HEK293 (cell line): Measurements from ENCODE around the gene NTRK3.

Experiments
- CTCF ChIA-PET: fragments of 350-600 bp; formaldehyde crosslinking; extraction: SDS; loops from one replicate; lab custom pipeline; 2021; ENCODE audit warnings: antibody characterized with exemption; lab: Yijun Ruan, JAX
- POLR2A ChIA-PET: fragments of 300-600 bp; formaldehyde crosslinking; extraction: SDS; loops from one replicate; lab custom pipeline; 2020; ENCODE audit warnings: antibody characterized with exemption, inconsistent platforms; lab: Yijun Ruan, JAX
- H3K27ac ChIP-seq: fragments of 200-500 bp; sonication (Bioruptor generic); 2 replicates; pipeline ENCODE4 v1.5.1; 2014; ENCODE audit warnings: low read depth, low read length, control low read depth, inconsistent platforms; ENCODE audit errors: extremely low read depth
- H3K36me3 ChIP-seq, 2 experiments: fragments of 200-500 bp in 1 of 2; sonication (Bioruptor generic) in 1 of 2; 1 replicate in 1 of 2; 2 replicates in 1 of 2; pipeline ENCODE4 v1.5.1; 2014 to 2017; ENCODE audit warnings: inconsistent platforms in 2 of 2, low read length in 2 of 2; ENCODE audit not compliant: control insufficient read depth in 2 of 2, insufficient read depth in 1 of 2
- H3K4me1 ChIP-seq: fragments of 200-500 bp; sonication (Bioruptor generic); 2 replicates; pipeline ENCODE4 v1.5.1; 2014; ENCODE audit warnings: mild to moderate bottlenecking, low read length, inconsistent platforms; ENCODE audit not compliant: control insufficient read depth, insufficient read depth
- H3K4me3 ChIP-seq: 2 replicates; pipeline ENCODE4 v1.5.1; 2011; ENCODE audit warnings: low read depth, mild to moderate bottlenecking, control low read depth, low read length, moderate library complexity
- H3K9me3 ChIP-seq: fragments of 200-500 bp; sonication (Bioruptor generic); 2 replicates; pipeline ENCODE4 v1.5.1; 2014; ENCODE audit warnings: low read depth, low read length, inconsistent platforms; ENCODE audit not compliant: control insufficient read depth, insufficient read depth
- FEZF1 ChIP-seq: fragments of 450-650 bp; formaldehyde crosslinking; IDR thresholded peaks from 2 replicates; pipeline ENCODE4 v1.5.1; 2016; ENCODE audit warnings: missing biosample characterization, missing genetic modification characterization
- IKZF3 ChIP-seq: fragments of 450-650 bp; IDR thresholded peaks from 2 replicates; pipeline ENCODE4 v1.5.0; 2018; ENCODE audit warnings: missing biosample characterization, mild to moderate bottlenecking, missing genetic modification characterization, moderate library complexity
- KLF10 ChIP-seq: fragments of 450-650 bp; IDR thresholded peaks from 2 replicates; pipeline ENCODE4 v1.5.1; 2018; ENCODE audit warnings: missing biosample characterization, mild to moderate bottlenecking, missing genetic modification characterization
- KLF16 ChIP-seq: fragments of 450-650 bp; formaldehyde crosslinking; IDR thresholded peaks from 2 replicates; pipeline ENCODE4 v1.5.1; 2017; ENCODE audit warnings: missing biosample characterization, missing genetic modification characterization
- OSR2 ChIP-seq: fragments of 450-650 bp; formaldehyde crosslinking; IDR thresholded peaks from 2 replicates; pipeline ENCODE4 v1.5.1; 2016; ENCODE audit warnings: missing biosample characterization, missing genetic modification characterization
- PRDM1 ChIP-seq: fragments of 450-650 bp; formaldehyde crosslinking; IDR thresholded peaks from 2 replicates; pipeline ENCODE4; 2016; ENCODE audit warnings: missing biosample characterization, missing genetic modification characterization
- RBAK ChIP-seq: fragments of 450-650 bp; formaldehyde crosslinking; IDR thresholded peaks from 2 replicates; pipeline ENCODE4 v1.5.1; 2016; ENCODE audit warnings: missing biosample characterization, missing genetic modification characterization
- SP7 ChIP-seq: fragments of 450-650 bp; formaldehyde crosslinking; IDR thresholded peaks from 2 replicates; pipeline ENCODE4 v1.5.1; 2016; ENCODE audit warnings: missing biosample characterization, missing genetic modification characterization
- WT1 ChIP-seq: fragments of 450-650 bp; formaldehyde crosslinking; IDR thresholded peaks from 2 replicates; pipeline ENCODE4 v1.5.1; 2016; ENCODE audit warnings: missing biosample characterization, missing genetic modification characterization
- ZBTB48 ChIP-seq: fragments of 450-650 bp; formaldehyde crosslinking; IDR thresholded peaks from 2 replicates; pipeline ENCODE4 v1.5.1; 2016; ENCODE audit warnings: missing biosample characterization, missing genetic modification characterization
- ZFP3 ChIP-seq: fragments of 450-650 bp; formaldehyde crosslinking; IDR thresholded peaks from 2 replicates; pipeline ENCODE4 v1.5.1; 2016; ENCODE audit warnings: low read depth, missing biosample characterization, missing genetic modification characterization
- ZFP37 ChIP-seq: fragments of 450-650 bp; formaldehyde crosslinking; IDR thresholded peaks from 2 replicates; pipeline ENCODE4 v1.5.1; 2016; ENCODE audit warnings: missing biosample characterization, missing genetic modification characterization
- ZNF174 ChIP-seq: fragments of 450-650 bp; formaldehyde crosslinking; IDR thresholded peaks from 2 replicates; pipeline ENCODE4 v1.5.0; 2017; ENCODE audit warnings: missing biosample characterization, mild to moderate bottlenecking, missing genetic modification characterization
- ZNF175 ChIP-seq: fragments of 450-650 bp; formaldehyde crosslinking; IDR thresholded peaks from 2 replicates; pipeline ENCODE4 v1.5.1; 2016; ENCODE audit warnings: missing biosample characterization, missing genetic modification characterization
- ZNF19 ChIP-seq: fragments of 450-650 bp; formaldehyde crosslinking; IDR thresholded peaks from 2 replicates; pipeline ENCODE4; 2016; ENCODE audit warnings: missing biosample characterization, missing genetic modification characterization, low read depth
- ZNF221 ChIP-seq: fragments of 450-650 bp; formaldehyde crosslinking; IDR thresholded peaks from 2 replicates; pipeline ENCODE4 v1.5.1; 2017; ENCODE audit warnings: missing biosample characterization, missing genetic modification characterization, borderline replicate concordance
- ZNF223 ChIP-seq: fragments of 450-650 bp; formaldehyde crosslinking; IDR thresholded peaks from 2 replicates; pipeline ENCODE4 v1.5.1; 2016; ENCODE audit warnings: missing biosample characterization, missing genetic modification characterization
- ZNF23 ChIP-seq: fragments of 450-650 bp; formaldehyde crosslinking; IDR thresholded peaks from 2 replicates; pipeline ENCODE4 v1.5.1; 2016; ENCODE audit warnings: missing biosample characterization, missing genetic modification characterization, borderline replicate concordance
- ZNF239 ChIP-seq: fragments of 450-650 bp; formaldehyde crosslinking; IDR thresholded peaks from 2 replicates; pipeline ENCODE4 v1.5.1; 2016; ENCODE audit warnings: missing biosample characterization, missing genetic modification characterization
- ZNF24 ChIP-seq: fragments of 450-650 bp; formaldehyde crosslinking; IDR thresholded peaks from 2 replicates; pipeline ENCODE4 v1.5.1; 2016; ENCODE audit warnings: missing biosample characterization, missing genetic modification characterization
- ZNF354C ChIP-seq: fragments of 450-650 bp; formaldehyde crosslinking; IDR thresholded peaks from 2 replicates; pipeline ENCODE4 v1.5.1; 2016; ENCODE audit warnings: missing biosample characterization, missing genetic modification characterization, low read depth, borderline replicate concordance
- ZNF366 ChIP-seq: fragments of 450-650 bp; formaldehyde crosslinking; conservative IDR thresholded peaks from 2 replicates; pipeline ENCODE4 v1.5.1; 2016; ENCODE audit warnings: missing biosample characterization, missing genetic modification characterization
- ZNF37A ChIP-seq: fragments of 450-650 bp; IDR thresholded peaks from 2 replicates; pipeline ENCODE4 v1.5.1; 2018; ENCODE audit warnings: missing biosample characterization, missing genetic modification characterization
- ZNF560 ChIP-seq: fragments of 450-650 bp; formaldehyde crosslinking; IDR thresholded peaks from 2 replicates; pipeline ENCODE4 v1.5.1; 2017; ENCODE audit warnings: missing biosample characterization, missing genetic modification characterization, borderline replicate concordance
- ZNF571 ChIP-seq: fragments of 450-650 bp; formaldehyde crosslinking; IDR thresholded peaks from 2 replicates; pipeline ENCODE4 v1.5.0; 2017; ENCODE audit warnings: missing biosample characterization, missing genetic modification characterization
- ZNF621 ChIP-seq: fragments of 450-650 bp; formaldehyde crosslinking; IDR thresholded peaks from 2 replicates; pipeline ENCODE4 v1.5.1; 2017; ENCODE audit warnings: missing biosample characterization, missing genetic modification characterization
- ZNF664 ChIP-seq: fragments of 450-650 bp; formaldehyde crosslinking; IDR thresholded peaks from 2 replicates; pipeline ENCODE4 v1.5.1; 2016; ENCODE audit warnings: missing biosample characterization, missing genetic modification characterization
- ZNF791 ChIP-seq: fragments of 450-650 bp; formaldehyde crosslinking; IDR thresholded peaks from 2 replicates; pipeline ENCODE4 v1.5.1; 2016; ENCODE audit warnings: missing biosample characterization, missing genetic modification characterization
- ZNF792 ChIP-seq: fragments of 450-650 bp; formaldehyde crosslinking; IDR thresholded peaks from 2 replicates; pipeline ENCODE4 v1.5.1; 2016; ENCODE audit warnings: missing biosample characterization, missing genetic modification characterization
- ZSCAN30 ChIP-seq: fragments of 450-650 bp; IDR thresholded peaks from 2 replicates; pipeline ENCODE4 v1.5.1; 2018; ENCODE audit warnings: missing biosample characterization, mild to moderate bottlenecking, missing genetic modification characterization, moderate library complexity
- TF ChIP-seq, protein P1 (sequence below): fragments of 450-650 bp; formaldehyde crosslinking; IDR thresholded peaks from 2 replicates; pipeline ENCODE4 v1.5.1; 2016; ENCODE audit warnings: missing biosample characterization, missing genetic modification characterization
- TF ChIP-seq, protein P2 (sequence below): fragments of 450-650 bp; formaldehyde crosslinking; IDR thresholded peaks from 2 replicates; pipeline ENCODE4 v1.5.1; 2016; ENCODE audit warnings: missing biosample characterization, missing genetic modification characterization
- TF ChIP-seq, protein P3 (sequence below): fragments of 450-650 bp; formaldehyde crosslinking; IDR thresholded peaks from 2 replicates; pipeline ENCODE4 v1.5.0; 2017; ENCODE audit warnings: missing biosample characterization, missing genetic modification characterization, borderline replicate concordance

The NTRK3 gene

DNA sequence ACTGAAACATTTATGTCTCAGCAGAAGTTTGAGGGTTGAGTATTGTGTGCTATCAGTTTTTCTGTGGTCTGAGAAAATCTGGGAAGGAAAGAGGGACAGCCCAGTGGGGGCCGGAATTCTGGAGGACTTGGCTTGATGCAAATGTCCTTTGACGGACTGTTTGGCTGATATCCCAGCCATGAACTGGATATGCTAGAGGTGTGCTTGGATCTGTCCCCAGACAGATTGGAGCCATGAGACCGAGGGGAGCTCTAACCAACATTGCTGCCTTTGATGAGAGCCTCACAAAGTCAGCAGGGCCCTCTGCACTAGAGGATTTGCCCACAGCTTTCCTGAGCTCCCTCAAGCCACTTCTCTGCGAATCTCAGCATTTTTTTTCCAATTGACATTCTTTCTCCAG, 405.6 kb downstream of the NTRK3 start:
- no peaks in the 10 kb centered on the region for H3K4me1 ChIP-seq
- H3K9me3 ChIP-seq = no peaks in the 10 kb centered on the region
- no peak overlapping the region for H3K4me3 ChIP-seq
- POLR2A ChIA-PET = no interaction called here
- H3K36me3 ChIP-seq = no peaks in the 10 kb centered on the region
- no peak overlapping the region for H3K27ac ChIP-seq
- CTCF ChIA-PET = interaction anchor here (0.7 kb wide), 1 partner anchor 1327 kb away, joined by 3 read pairs; no protein-coding TSS in a partner anchor
- TF ChIP-seq WT1 (tag by site-specific recombination) (no peak), ZNF560 (tag by site-specific recombination) (no peak), ZFP37 (tag by site-specific recombination) (no peak), ZNF24 (tag by site-specific recombination) (no peak), ZNF621 (tag by site-specific recombination) (no peak), ZFP3 (tag by site-specific recombination) (no peak), IKZF3 (no peak), ZNF664 (no peak), ZNF239 (no peak), ZNF792 (tag by site-specific recombination) (no peak), ZNF23 (tag by site-specific recombination) (no peak), ZNF37A (tag by site-specific recombination) (no peak), ZNF366 (no peak), KLF10 (no peak)
- TF ChIP-seq, protein P1, sequence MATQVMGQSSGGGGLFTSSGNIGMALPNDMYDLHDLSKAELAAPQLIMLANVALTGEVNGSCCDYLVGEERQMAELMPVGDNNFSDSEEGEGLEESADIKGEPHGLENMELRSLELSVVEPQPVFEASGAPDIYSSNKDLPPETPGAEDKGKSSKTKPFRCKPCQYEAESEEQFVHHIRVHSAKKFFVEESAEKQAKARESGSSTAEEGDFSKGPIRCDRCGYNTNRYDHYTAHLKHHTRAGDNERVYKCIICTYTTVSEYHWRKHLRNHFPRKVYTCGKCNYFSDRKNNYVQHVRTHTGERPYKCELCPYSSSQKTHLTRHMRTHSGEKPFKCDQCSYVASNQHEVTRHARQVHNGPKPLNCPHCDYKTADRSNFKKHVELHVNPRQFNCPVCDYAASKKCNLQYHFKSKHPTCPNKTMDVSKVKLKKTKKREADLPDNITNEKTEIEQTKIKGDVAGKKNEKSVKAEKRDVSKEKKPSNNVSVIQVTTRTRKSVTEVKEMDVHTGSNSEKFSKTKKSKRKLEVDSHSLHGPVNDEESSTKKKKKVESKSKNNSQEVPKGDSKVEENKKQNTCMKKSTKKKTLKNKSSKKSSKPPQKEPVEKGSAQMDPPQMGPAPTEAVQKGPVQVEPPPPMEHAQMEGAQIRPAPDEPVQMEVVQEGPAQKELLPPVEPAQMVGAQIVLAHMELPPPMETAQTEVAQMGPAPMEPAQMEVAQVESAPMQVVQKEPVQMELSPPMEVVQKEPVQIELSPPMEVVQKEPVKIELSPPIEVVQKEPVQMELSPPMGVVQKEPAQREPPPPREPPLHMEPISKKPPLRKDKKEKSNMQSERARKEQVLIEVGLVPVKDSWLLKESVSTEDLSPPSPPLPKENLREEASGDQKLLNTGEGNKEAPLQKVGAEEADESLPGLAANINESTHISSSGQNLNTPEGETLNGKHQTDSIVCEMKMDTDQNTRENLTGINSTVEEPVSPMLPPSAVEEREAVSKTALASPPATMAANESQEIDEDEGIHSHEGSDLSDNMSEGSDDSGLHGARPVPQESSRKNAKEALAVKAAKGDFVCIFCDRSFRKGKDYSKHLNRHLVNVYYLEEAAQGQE (tag by site-specific recombination) = no peak

DNA sequence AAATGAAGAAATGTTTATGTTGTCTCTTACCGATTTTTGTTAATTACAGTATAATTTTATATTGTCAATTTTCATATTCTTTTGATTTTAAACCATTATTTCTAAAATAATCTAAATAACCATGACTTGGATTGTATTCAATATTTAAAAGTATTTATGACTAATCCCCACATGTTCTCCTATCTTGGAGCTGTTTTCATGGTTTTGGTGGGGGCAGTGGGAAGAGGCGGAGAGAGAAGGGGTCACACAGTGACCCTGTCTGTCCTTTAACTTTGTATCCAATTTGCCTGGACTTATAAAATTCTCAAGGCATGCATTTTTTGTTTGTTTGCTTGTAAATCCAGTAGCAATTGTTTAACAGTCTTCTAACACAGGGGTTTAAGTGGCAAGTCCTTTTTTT, 407.4 kb downstream of the NTRK3 start:
- ChIA-PET CTCF (interaction anchor here (0.7 kb wide), 1 partner anchor 932 kb away, joined by 4 read pairs; no protein-coding TSS in a partner anchor), POLR2A (no interaction called here)
- TF ChIP-seq ZSCAN30 (tag by site-specific recombination) = no peak
- no peak for TF ChIP-seq KLF16 (tag by site-specific recombination)
- TF ChIP-seq ZBTB48 = no peak
- no peak for TF ChIP-seq ZNF571 (tag by site-specific recombination)
- TF ChIP-seq ZNF354C (tag by site-specific recombination) = no peak
- TF ChIP-seq ZNF175 (tag by site-specific recombination) = no peak
- no peak for TF ChIP-seq ZNF174
- TF ChIP-seq RBAK = no peak
- TF ChIP-seq ZNF791 = no peak
- no peak for TF ChIP-seq PRDM1
- no peak for TF ChIP-seq SP7 (tag by site-specific recombination)
- no peak for TF ChIP-seq FEZF1 (tag by site-specific recombination)
- no peak for TF ChIP-seq ZNF223
- TF ChIP-seq, protein P2, sequence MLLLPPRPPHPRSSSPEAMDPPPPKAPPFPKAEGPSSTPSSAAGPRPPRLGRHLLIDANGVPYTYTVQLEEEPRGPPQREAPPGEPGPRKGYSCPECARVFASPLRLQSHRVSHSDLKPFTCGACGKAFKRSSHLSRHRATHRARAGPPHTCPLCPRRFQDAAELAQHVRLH (tag by site-specific recombination) = no peak
- TF ChIP-seq ZNF221 = no peak
- no peak for TF ChIP-seq ZNF19 (tag by site-specific recombination)
- TF ChIP-seq OSR2 (tag by site-specific recombination) = no peak
- TF ChIP-seq, protein P3, sequence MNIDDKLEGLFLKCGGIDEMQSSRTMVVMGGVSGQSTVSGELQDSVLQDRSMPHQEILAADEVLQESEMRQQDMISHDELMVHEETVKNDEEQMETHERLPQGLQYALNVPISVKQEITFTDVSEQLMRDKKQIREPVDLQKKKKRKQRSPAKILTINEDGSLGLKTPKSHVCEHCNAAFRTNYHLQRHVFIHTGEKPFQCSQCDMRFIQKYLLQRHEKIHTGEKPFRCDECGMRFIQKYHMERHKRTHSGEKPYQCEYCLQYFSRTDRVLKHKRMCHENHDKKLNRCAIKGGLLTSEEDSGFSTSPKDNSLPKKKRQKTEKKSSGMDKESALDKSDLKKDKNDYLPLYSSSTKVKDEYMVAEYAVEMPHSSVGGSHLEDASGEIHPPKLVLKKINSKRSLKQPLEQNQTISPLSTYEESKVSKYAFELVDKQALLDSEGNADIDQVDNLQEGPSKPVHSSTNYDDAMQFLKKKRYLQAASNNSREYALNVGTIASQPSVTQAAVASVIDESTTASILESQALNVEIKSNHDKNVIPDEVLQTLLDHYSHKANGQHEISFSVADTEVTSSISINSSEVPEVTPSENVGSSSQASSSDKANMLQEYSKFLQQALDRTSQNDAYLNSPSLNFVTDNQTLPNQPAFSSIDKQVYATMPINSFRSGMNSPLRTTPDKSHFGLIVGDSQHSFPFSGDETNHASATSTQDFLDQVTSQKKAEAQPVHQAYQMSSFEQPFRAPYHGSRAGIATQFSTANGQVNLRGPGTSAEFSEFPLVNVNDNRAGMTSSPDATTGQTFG (tag by site-specific recombination) = no peak

More for the DNA sequence above, 407.4 kb downstream of the NTRK3 start:
- Histone ChIP-seq H3K9me3 (no peaks in the 10 kb centered on the region), H3K27ac (no peak overlapping the region), H3K4me3 (no peak overlapping the region), H3K4me1 (no peaks in the 10 kb centered on the region), H3K36me3 (no peaks in the 10 kb centered on the region)
